ENCODE measurements around the gene TKFC.

Gene TKFC

GRCh38 chr11:61327669-61328071, 5.4 kb upstream of the TKFC start:
- DNase-seq = no peak

- no peak for DNase-seq
These were observed 4.7 kb upstream of the TKFC start for GRCh38 chr11:61328351-61328750.

DNA sequence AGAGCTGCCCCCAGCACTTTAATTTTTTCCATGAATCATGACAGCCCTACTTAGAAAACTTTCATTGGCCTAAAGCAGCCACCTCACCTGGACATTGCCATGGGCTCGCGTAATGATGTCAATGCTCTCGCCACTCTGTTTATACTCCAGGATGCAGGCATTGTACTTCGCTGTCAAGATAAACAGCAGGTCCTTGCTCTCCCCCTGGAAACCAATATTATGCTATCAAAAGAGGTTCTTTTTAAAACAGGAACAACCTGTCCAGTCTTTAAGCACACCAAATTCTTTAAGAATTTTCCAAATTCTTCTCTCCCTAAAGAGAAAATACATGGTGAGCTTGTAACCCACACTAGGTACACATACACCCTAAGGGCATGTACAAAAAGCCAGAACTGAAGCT, 3.2 kb upstream of the TKFC start:
- DNase-seq = no peak

- DNase-seq = no peak
These were observed 1.4 kb upstream of the TKFC start for GRCh38 chr11:61331651-61332050.

DNA sequence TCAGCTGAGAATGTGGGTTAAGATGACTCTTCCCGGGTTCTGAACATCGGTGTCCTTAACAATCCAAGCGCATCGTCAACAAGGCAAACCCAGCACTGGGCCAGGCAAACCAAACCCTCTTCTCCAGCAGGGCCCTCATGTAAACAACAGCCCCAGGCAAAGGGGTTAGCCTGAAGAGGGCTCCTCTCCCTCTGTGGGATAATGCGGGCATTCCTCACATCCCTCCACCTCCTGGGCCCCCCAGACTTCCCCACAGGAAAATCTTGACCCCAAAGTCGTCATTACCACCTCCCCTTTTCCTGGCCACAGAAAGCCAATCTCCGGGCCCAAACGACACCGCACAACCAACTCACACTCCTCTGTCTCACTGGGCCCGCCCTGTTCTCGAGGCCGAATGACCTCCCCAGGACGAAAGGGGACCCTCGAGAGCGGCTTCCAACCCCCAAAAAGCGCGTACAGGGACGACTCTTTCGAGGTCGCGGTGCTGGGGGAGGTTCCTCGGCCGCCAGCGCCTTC, 689 bp upstream of the TKFC start:
- DNase-seq = no peak

DNA sequence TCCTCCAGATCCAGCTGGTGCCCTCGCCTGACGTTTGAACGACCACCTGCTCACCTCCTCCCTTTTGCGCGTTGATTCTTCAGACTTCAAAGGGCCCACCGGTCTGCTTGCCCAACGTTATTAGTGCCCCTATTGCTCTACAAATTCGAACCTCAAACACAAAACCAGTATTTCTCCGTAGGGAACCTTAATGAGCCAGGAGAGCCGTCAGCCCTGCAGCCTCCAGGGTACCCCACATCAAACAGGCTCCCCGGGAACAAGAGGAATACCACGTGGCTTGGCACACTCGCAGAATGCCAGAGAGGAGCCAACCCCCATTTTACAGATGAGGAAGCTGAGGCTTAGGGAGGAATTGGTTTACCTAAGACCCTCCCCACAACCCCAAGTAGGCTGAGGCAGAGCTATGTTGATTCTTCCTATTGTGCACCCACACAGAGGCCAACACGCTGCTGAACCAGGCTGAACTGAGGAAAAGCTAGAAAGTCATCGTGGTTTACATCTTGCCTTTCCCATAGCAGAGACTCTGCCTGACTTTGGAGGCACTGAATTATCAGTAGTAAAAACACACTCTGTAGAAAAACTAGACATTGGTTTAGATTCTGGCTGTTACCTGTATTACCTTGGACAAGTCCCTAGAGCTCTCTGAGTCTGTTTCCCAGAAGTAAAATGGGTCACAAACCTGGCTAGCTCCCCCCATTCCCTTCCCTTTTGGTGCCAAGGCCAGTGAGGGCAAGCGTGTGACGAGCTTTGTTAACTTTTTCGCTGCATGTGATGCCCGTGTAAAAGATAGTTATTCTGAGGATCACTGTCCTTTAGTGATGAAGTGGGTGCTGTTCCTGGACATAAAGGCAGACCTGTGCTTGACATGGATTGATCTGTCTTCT, 764 bp downstream of the TKFC start:
- DNase-seq = peak in 1 of 2 donors; percentile 21

DNA sequence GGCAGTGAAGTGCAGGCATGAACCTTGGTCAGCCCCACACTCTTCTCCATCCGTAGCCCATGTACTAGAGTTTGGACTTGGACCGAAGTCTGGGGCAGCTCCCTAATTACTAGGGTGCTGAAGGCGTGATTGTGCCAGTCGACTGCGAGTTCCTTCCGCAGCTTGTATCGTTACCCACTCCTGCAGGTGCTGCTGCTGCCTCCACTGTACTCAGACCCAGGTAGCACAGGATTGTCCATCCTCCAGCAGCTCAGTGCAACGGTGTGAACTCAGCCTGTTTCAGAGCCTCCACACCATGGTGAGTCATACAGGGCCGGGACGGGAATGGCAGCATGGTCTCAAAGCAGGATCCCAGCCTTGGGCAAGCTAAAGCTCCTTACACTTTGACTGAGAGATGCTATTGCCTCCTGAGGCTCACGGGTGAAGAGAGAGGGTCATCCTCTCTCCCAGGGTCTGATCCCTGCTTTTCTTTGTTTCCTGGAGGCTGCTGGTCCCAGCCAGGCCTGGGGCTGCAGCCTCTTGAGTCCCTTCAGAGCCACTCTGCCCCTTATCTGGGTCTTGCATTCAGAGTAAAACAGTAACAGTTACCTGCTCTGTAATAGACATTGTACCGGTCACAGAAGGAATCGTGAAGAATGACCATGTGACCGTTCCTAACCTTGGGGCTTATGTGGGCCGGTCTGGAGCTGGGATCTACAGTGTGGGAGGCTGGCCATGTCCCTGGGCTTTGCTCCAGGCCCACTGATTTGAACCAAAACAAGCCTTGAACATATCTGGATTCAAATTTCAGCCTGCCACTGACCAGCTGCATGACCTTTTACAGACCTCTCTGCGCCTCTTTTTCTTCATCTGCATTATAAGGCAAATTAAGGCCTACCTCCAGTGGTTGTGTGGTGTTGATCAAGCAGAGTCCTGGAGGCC, 1.7 kb downstream of the TKFC start:
- no peak for DNase-seq

GRCh38 chr11:61335355-61335710, 2.3 kb downstream of the TKFC start:
- DNase-seq = no peak

- DNase-seq = peak; percentile 72 to 80
These were observed 3.3 kb downstream of the TKFC start for GRCh38 chr11:61336171-61336935.

- DNase-seq = no peak
These were observed 4.9 kb downstream of the TKFC start for GRCh38 chr11:61337706-61338470.

DNA sequence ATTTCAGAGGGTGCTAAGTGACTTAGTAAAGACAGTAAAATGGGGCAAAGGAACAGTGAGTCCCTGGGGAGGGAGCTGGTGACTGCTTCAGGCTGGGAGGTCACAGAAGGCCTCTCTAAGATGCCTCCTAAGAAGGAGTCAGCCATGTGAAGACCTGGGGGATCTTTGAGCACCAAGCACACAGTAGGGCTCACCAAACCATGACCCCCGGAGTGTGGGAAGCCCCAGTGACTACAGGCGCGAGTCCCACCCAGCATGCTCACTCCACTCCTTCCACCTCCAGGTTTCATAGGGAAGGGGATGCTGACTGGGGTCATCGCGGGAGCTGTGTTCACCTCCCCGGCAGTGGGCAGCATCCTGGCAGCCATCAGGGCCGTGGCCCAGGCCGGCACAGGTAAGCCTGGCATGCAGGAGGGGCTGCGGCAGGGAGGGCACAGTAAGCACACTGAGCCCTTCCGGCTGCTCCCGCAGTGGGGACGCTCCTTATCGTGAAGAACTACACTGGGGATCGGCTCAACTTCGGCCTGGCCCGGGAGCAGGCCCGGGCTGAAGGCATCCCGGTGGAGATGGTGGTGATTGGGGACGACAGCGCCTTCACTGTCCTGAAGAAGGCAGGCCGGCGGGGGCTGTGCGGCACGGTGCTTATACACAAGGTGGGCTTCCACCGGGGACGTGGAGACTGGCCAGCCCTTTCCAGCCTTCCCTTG, 5.9 kb downstream of the TKFC start:
- DNase-seq = no peak

- DNase-seq = no peak
These were observed 6.5 kb downstream of the TKFC start for GRCh38 chr11:61339490-61339878.

DNA sequence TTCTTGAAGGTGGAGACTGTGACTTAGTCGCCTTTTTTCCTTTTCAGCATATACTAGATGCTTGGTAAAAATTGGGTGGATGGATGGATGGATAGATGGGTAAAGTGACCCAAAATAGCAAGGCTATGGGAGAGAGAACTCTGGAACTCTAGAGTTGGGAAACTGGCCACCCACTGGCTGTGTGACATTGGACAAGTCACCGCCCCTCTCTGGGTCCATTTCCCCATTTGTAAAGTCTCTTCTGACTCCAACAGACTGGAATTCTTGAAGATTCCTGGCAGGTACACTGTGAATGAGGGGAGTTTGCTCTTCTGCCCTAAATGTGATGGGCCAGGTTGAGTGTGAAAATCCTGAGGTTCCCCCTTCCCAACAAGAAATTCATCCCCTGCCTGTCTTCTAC, 8.0 kb downstream of the TKFC start:
- DNase-seq = no peak

DNA sequence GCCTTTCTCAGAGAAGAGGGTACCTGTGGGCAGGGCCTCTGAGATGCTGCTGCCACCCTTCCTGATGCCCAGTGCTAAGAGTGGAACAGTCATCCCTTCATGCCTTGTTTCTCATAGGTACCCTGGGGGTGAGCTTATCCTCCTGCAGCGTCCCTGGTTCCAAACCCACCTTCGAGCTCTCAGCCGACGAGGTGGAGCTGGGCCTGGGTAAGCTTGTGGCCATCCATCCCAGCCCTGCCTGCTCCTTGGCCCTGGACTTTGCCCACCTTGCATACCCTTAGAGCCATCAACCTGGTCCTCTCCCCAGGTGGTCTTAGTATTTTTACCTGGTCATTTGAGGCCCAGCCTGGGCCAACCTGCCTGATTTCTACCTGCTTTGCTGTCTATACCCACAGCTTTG, 8.7 kb downstream of the TKFC start:
- no peak for DNase-seq

DNA sequence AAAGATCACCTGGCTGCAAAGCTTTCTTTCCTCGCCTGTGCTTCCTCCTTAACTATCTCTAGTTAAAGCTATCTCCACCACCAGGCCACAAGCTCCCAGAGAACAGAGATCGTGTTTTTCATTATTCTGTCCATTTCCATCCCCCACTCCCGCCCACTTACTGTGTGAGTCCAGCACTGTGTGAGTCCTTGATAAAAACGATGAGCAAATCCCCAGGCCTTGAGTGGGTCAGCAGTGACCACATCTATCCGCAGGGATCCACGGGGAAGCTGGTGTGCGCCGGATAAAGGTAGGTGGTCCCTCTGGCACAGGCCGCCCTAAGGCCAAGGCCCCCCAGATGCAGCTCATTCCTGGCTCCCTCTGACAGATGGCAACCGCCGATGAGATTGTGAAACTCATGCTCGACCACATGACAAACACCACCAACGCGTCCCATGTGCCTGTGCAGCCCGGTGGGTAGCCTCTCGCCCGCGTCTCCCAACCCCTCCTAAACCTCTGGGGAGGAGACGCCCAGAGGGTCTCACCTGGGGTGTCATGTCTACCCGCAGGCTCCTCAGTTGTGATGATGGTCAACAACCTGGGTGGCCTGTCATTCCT, 9.3 kb downstream of the TKFC start:
- no peak for DNase-seq

- DNase-seq = no peak
These were observed 11.0 kb downstream of the TKFC start for GRCh38 chr11:61343792-61344745.

GRCh38 chr11:61345170-61345610, 12.2 kb downstream of the TKFC start:
- no peak for DNase-seq

- DNase-seq = no peak
These were observed 13.2 kb downstream of the TKFC start for GRCh38 chr11:61345954-61346843.

Data from stimulated activated CD4-positive, alpha-beta T cell treated with anti-CD3 and anti-CD28 coated beads, Interleukin-2, amount 100 ng/mL, for 48 hours (primary cell).